Lower leg skin (tissue), 4 donors: ENCODE data around the gene PITPNM3. TPM values are rescaled to one million over a fixed set of nuclear protein-coding genes. Genes with fewer than 3 reads are reported as not detected.

ENCODE experiments used
- DNase-seq, 2 donors: peaks; one replicate each; pipeline ENCODE4 v3.0.0-alpha.2; 2019; ENCODE audit warnings: low spot score in 2 of 2
- H3K4me3 ChIP-seq: fragments of 200-600 bp; sonication (generic); 2 replicates; pipeline ENCODE4 v1.5.1; 2017; ENCODE audit warnings: mild to moderate bottlenecking, low read depth; ENCODE audit not compliant: poor library complexity, severe bottlenecking
- POLR2A ChIP-seq, 2 donors: fragments of 450-650 bp; IDR thresholded peaks; one replicate each; pipeline ENCODE4 v1.6.1; 2016 to 2017; ENCODE audit warnings: antibody characterized with exemption in 2 of 2, mild to moderate bottlenecking in 1 of 2, moderate library complexity in 1 of 2
- WGBS, 2 donors: methylation state at CpG; one replicate each; pipeline ENCODE4 v1.1.5; 2018; 5-methylcytosine and 5-hydroxymethylcytosine counted together
- intact Hi-C: fragments of 100-400 bp; cut with DNase I; formaldehyde crosslinking; loops from one replicate; pipeline ENCODE4 v1.15.0; 2023; ENCODE audit warnings: low total_unique reads
- total RNA-seq, 4 donors: library from RNA; depleted of rRNA; stranded (reverse); fragments of >200 nt; gene quantifications; one replicate each; pipeline ENCODE4 v1.1.0, GENCODE V29; 2016
- TF ChIP-seq, protein P1 (sequence below), 3 donors: fragments of 450-650 bp; IDR thresholded peaks; one replicate each; pipeline ENCODE4 v1.5.1; 2016; ENCODE audit warnings: antibody characterized with exemption in 3 of 3, mild to moderate bottlenecking in 3 of 3, moderate library complexity in 2 of 3

Gene PITPNM3
- total RNA-seq, 4 donors from 2014 or later: 11.9 to 19.5 (median 16.3) TPM

DNA sequence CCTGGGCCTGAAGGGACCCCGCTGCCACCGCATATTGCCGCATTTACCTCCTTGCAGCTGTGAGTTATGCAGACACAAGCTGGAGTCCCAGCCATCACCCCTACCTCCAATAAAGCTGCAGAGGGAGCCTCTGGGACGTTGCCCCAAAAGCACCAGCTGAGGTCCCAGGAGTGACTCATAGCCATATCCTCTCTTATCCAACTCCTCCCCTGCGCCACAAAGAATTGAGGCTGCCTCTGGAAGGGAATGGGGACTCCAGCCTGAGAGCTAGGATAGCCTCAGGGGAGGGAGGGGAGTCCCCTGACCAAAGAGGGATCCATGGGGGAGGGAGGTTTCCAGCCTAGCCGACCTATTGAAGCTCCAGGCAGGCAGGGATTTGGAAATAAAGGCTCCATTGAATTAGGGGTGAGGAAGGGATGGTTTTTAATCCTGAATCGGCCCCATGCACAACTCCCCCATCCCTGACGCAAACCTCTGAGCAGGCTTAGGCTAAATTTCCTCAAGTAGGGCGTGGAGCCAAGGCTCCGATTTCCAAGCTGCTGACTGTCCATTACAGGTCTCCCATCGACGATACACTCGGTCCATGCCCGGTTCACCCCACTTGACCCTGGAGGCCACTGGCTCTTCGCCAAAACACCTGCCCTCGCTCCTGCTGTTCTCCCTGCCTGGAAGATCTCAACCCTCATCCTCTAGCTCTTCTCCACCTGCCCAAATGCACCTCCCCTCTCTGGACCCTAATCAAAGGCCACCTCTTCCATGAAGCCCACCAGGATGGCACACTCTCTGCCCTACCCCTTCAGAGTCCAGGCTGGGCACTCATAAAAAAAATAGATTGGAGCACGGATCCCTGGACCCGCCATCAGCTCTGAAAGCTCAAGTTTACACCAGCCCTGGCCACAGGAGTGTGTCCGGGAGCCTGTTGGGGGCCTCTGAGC is 84.6 kb downstream of the PITPNM3 start:
- H3K4me3 ChIP-seq: no peak overlapping the region
- intact Hi-C loops: loop anchor here (2.0 kb wide), 1 partner anchor 175 kb away; no protein-coding TSS in a partner anchor
- no peak for DNase-seq
- TF ChIP-seq POLR2A (IDR thresholded peaks at IDR 0.05): no peak
- TF ChIP-seq, protein P1, sequence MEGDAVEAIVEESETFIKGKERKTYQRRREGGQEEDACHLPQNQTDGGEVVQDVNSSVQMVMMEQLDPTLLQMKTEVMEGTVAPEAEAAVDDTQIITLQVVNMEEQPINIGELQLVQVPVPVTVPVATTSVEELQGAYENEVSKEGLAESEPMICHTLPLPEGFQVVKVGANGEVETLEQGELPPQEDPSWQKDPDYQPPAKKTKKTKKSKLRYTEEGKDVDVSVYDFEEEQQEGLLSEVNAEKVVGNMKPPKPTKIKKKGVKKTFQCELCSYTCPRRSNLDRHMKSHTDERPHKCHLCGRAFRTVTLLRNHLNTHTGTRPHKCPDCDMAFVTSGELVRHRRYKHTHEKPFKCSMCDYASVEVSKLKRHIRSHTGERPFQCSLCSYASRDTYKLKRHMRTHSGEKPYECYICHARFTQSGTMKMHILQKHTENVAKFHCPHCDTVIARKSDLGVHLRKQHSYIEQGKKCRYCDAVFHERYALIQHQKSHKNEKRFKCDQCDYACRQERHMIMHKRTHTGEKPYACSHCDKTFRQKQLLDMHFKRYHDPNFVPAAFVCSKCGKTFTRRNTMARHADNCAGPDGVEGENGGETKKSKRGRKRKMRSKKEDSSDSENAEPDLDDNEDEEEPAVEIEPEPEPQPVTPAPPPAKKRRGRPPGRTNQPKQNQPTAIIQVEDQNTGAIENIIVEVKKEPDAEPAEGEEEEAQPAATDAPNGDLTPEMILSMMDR (IDR thresholded peaks at IDR 0.05): no peak
- 53 to 70% methylated on average over 16 to 19 of the region's 19 CpGs for WGBS, 2 donors

DNA sequence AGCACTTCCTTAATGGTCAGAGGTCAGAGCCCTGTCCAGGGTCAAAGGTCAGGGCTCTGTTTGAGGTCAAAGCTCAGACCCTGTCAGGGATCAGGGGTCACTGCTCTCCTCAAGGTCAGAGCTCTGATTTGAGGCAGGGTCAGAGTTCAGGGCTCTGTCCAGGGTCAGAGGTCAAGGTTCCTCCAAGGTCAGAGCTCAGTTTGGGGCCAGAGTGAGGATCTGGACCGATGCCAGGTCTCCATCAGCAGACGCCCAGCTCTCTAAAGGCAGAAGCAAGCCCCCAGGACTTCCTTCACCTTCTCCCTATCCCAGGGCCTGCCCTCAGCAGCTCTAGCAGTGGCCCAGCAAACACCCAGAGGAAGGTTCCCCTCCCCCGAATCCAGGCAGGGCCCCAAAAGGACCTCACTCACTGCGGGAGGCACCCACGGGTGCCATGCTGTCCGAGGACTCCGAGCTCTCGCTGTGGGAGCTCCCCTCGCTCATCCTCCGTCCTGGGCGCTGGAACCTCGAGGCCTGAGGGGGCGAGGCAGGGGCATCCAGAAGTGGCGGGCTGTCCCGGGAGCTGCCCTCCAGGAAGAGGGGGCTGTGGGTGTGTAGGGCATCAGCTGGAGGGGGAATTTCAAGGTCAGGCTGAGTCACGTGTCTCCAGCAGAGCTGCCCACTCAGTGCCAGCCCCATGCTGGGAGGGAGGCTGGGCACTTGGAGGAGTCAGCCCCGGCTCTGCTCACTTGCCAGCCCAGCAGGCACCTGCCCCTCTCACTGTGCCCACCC is 85.4 kb downstream of the PITPNM3 start:
- DNase-seq: no peak
- no peak overlapping the region for H3K4me3 ChIP-seq
- 90 to 91% methylated on average over 11 to 15 of the region's 17 CpGs for WGBS, 2 donors
- no peak for TF ChIP-seq POLR2A (IDR thresholded peaks at IDR 0.05)
- intact Hi-C loops: no loop called here

DNA sequence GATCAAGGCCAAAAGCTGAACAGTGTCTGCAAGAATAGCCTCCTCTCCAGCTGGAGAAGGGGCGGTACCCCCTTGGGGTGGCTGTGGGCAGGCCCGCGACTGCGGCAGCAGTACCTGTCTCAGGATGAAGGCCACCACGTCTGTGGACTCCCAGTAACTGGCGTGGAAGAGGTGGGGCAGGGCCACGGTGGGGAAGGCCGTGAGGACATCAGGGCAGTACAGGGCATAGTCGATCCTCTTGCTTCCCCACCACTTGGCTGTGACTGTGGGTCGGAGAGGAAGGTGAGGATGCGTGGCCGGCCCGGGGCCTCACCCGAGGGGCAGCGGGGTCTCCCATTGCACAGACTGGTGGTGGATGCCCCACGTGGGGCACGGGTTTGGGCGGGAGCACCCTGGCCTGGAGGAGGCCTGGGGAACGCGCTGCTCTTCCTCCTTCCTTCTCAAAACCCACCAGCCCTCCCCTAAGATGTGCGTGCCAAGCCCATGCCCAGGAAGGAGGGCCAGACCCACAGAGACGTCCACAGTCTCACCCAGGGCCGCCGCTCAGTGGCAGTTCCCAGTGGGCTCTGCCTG is 86.1 kb downstream of the PITPNM3 start:
- DNase-seq: no peak
- 90 to 96% methylated on average over 24 of the region's 24 CpGs for WGBS, 2 donors
- TF ChIP-seq, protein P1 (IDR thresholded peaks at IDR 0.05): no peak
- no peak for TF ChIP-seq POLR2A (IDR thresholded peaks at IDR 0.05)
- intact Hi-C loops: no loop called here
- H3K4me3 ChIP-seq: no peak overlapping the region

DNA sequence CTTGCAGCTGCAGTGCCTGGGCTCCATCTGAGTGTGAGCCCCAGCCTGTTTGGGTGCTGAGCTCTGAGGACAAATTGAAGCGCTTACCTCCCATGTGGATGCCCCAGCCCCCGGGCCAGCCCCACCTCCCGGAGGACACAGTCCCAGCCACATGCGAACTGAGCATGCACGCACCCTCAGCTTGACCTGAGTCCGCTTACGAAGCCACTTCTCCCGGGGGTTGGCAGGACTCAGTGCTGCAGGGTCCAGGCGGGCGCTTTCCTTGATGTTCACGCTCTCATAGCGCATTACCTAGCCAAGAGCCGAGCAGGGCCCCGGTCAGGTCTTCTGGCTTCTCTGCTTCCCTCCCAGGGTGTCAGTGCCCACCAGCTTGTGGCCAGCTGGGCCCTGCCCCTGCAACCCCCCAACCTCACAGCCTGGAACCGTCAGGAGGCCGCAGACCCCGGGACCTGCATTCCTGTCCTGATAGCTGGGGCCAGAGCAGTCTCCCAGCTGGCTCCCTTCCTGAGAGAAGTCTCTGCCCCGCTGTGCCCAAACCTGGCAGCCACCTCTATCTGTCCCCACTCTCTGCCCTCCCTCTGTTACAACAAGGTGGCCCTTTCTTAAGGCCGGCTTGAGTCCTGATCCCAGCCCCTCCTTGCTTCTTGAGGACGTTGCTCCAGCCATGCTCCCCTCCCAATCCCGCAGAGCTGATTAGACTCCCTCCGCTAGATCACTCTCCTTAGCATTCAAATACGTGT is 88.1 kb downstream of the PITPNM3 start:
- 89 to 94% methylated on average over 23 of the region's 23 CpGs for WGBS, 2 donors
- intact Hi-C loops: no loop called here

DNA sequence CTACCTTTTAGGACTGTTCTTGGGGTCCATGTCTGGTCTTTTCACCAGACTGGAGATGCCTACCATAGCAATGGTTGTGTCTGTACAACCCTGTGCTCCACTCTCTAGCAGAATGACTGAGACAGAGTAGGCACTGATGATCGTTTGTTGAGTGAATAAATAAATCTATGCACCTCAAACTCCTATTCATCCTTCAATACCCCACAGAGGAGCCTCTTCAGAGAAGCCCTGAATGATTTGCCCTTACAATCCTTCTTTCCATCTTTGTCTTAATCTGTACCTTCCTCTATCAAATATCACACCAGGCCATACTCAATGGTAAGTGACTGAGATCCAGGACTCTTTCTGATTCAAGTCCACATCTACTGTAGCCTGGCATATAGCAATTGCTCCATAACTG is 88.8 kb downstream of the PITPNM3 start:
- H3K4me3 ChIP-seq: no peak overlapping the region
- intact Hi-C loops: no loop called here
- TF ChIP-seq POLR2A (IDR thresholded peaks at IDR 0.05): no peak
- TF ChIP-seq, protein P1 (IDR thresholded peaks at IDR 0.05): no peak
- DNase-seq: no peak
- WGBS, 2 donors: 87 to 93% methylated on average over 1 of the region's 1 CpG

More for the DNA sequence above, 88.1 kb downstream of the PITPNM3 start:
- no peak overlapping the region for H3K4me3 ChIP-seq
- DNase-seq: no peak
- no peak for TF ChIP-seq POLR2A (IDR thresholded peaks at IDR 0.05)
- TF ChIP-seq, protein P1 (IDR thresholded peaks at IDR 0.05): no peak
